Stimulated activated memory B cell treated with anti-CD40 and anti-IgM and Interleukin-4, amounts not matched to agents 10 μg/mL and 1 μg/mL and 100 μg/mL, for 72 hours (primary cell): Measurements from ENCODE around the gene PSME2.

Experiments used
- ATAC-seq: fragments of 150-1000 bp; cut with Tn5 transposase; 2 replicates; pipeline ENCODE4 v1.10.0; 2021
- H3K27ac Mint-ChIP-seq: one replicate; pipeline ENCODE4 v1.8.0; 2022; ENCODE audit warnings: mild to moderate bottlenecking, mixed read lengths
- H3K27me3 Mint-ChIP-seq: one replicate; pipeline ENCODE4 v1.8.0; 2022; ENCODE audit warnings: mixed read lengths
- H3K36me3 Mint-ChIP-seq: one replicate; pipeline ENCODE4 v1.8.0; 2022; ENCODE audit warnings: mixed read lengths
- H3K4me1 Mint-ChIP-seq: one replicate; pipeline ENCODE4 v1.8.0; 2022; ENCODE audit warnings: mixed read lengths
- H3K4me3 Mint-ChIP-seq: one replicate; pipeline ENCODE4 v1.8.0; 2022; ENCODE audit warnings: mild to moderate bottlenecking, moderate library complexity, mixed read lengths
- H3K9me3 Mint-ChIP-seq: one replicate; pipeline ENCODE4 v1.8.0; 2022; ENCODE audit warnings: mixed read lengths

The PSME2 gene

GRCh38 chr14:24146453-24146977 is at the start of gene PSME2:
Gene PSME2 (minus strand): TSS chr14:24146610. CDS start chr14:24146581, 29 bp downstream.
- peak within 1 kb of the TSS; percentile 83 for H3K27ac Mint-ChIP-seq
- peak; percentile 87 for ATAC-seq
- H3K9me3 Mint-ChIP-seq: no peaks in the 10 kb centered on the region
- peaks cover 46% of the 10 kb centered on the region for H3K36me3 Mint-ChIP-seq
- no peaks in the 10 kb centered on the region for H3K27me3 Mint-ChIP-seq
- H3K4me3 Mint-ChIP-seq: peak within 1 kb of the TSS; percentile 90
- H3K4me1 Mint-ChIP-seq: peaks cover 58% of the 10 kb centered on the region

- Mint-ChIP-seq H3K4me1 (peaks cover 59% of the 10 kb centered on the region), H3K27ac (peak within 1 kb of the TSS; percentile 100), H3K36me3 (peaks cover 34% of the 10 kb centered on the region), H3K4me3 (peak within 1 kb of the TSS; percentile 98), H3K27me3 (no peaks in the 10 kb centered on the region), H3K9me3 (peaks cover 2% of the 10 kb centered on the region)
- ATAC-seq: peak; percentile 95
Observed at GRCh38 chr14:24195186-24196070, 49.0 kb upstream of the PSME2 start, which contains the start of gene TM9SF1. Gene TM9SF1 (minus strand): TSS chr14:24195441. CDS start chr14:24195019, 422 bp downstream.

GRCh38 chr14:24194873-24195185 is 48.4 kb upstream of the PSME2 start:
- H3K36me3 Mint-ChIP-seq: peaks cover 35% of the 10 kb centered on the region
- peaks cover 59% of the 10 kb centered on the region for H3K4me1 Mint-ChIP-seq
- H3K9me3 Mint-ChIP-seq: peaks cover 2% of the 10 kb centered on the region
- ATAC-seq: no peak
- no peaks in the 10 kb centered on the region for H3K27me3 Mint-ChIP-seq
- H3K27ac Mint-ChIP-seq: peak overlapping the region; percentile 100
- H3K4me3 Mint-ChIP-seq: peak overlapping the region; percentile 98

- no peak for ATAC-seq
- no peaks in the 10 kb centered on the region for H3K27me3 Mint-ChIP-seq
- peak overlapping the region; percentile 98 for H3K4me3 Mint-ChIP-seq
- peaks cover 35% of the 10 kb centered on the region for H3K36me3 Mint-ChIP-seq
- H3K9me3 Mint-ChIP-seq: peaks cover 2% of the 10 kb centered on the region
- H3K4me1 Mint-ChIP-seq: peaks cover 59% of the 10 kb centered on the region
- peak overlapping the region; percentile 100 for H3K27ac Mint-ChIP-seq
Observed at GRCh38 chr14:24194186-24194872, 47.9 kb upstream of the PSME2 start.

GRCh38 chr14:24192933-24193332 is 46.5 kb upstream of the PSME2 start:
- peaks cover 58% of the 10 kb centered on the region for H3K4me1 Mint-ChIP-seq
- H3K27ac Mint-ChIP-seq: no peak overlapping the region
- no peaks in the 10 kb centered on the region for H3K9me3 Mint-ChIP-seq
- H3K36me3 Mint-ChIP-seq: peaks cover 28% of the 10 kb centered on the region
- H3K4me3 Mint-ChIP-seq: no peak overlapping the region
- H3K27me3 Mint-ChIP-seq: no peaks in the 10 kb centered on the region
- no peak for ATAC-seq

GRCh38 chr14:24190416-24190815 is 44.0 kb upstream of the PSME2 start:
- no peaks in the 10 kb centered on the region for H3K27me3 Mint-ChIP-seq
- H3K4me3 Mint-ChIP-seq: no peak overlapping the region
- peaks cover 39% of the 10 kb centered on the region for H3K36me3 Mint-ChIP-seq
- no peaks in the 10 kb centered on the region for H3K9me3 Mint-ChIP-seq
- no peak for ATAC-seq
- no peak overlapping the region for H3K27ac Mint-ChIP-seq
- peaks cover 57% of the 10 kb centered on the region for H3K4me1 Mint-ChIP-seq

GRCh38 chr14:24189460-24189859 is 43.0 kb upstream of the PSME2 start:
- no peak for ATAC-seq
- Mint-ChIP-seq H3K4me1 (peaks cover 47% of the 10 kb centered on the region), H3K4me3 (no peak overlapping the region), H3K27ac (peak overlapping the region; percentile 87), H3K36me3 (peaks cover 49% of the 10 kb centered on the region), H3K27me3 (no peaks in the 10 kb centered on the region), H3K9me3 (no peaks in the 10 kb centered on the region)

GRCh38 chr14:24189059-24189375 is 42.6 kb upstream of the PSME2 start:
- H3K36me3 Mint-ChIP-seq: peaks cover 50% of the 10 kb centered on the region
- peak overlapping the region; percentile 96 for H3K4me3 Mint-ChIP-seq
- H3K4me1 Mint-ChIP-seq: peaks cover 43% of the 10 kb centered on the region
- no peak for ATAC-seq
- H3K27ac Mint-ChIP-seq: peak overlapping the region; percentile 87
- H3K27me3 Mint-ChIP-seq: no peaks in the 10 kb centered on the region
- no peaks in the 10 kb centered on the region for H3K9me3 Mint-ChIP-seq

GRCh38 chr14:24188251-24189058 is 42.0 kb upstream of the PSME2 start, which contains the start of gene IPO4:
Gene IPO4 (minus strand): TSS chr14:24188816. CDS start chr14:24188787, 29 bp downstream.
- peaks cover 55% of the 10 kb centered on the region for H3K36me3 Mint-ChIP-seq
- ATAC-seq: peak; percentile 97

GRCh38 chr14:24187539-24187915 is 41.1 kb upstream of the PSME2 start:
- H3K36me3 Mint-ChIP-seq: peaks cover 60% of the 10 kb centered on the region
- H3K4me1 Mint-ChIP-seq: peaks cover 36% of the 10 kb centered on the region

More at GRCh38 chr14:24188251-24189058, 42.0 kb upstream of the PSME2 start, which contains the start of gene IPO4:
- no peaks in the 10 kb centered on the region for H3K9me3 Mint-ChIP-seq
- H3K27me3 Mint-ChIP-seq: no peaks in the 10 kb centered on the region
- H3K27ac Mint-ChIP-seq: peak within 1 kb of the TSS; percentile 87
- H3K4me3 Mint-ChIP-seq: peak within 1 kb of the TSS; percentile 96
- H3K4me1 Mint-ChIP-seq: peaks cover 40% of the 10 kb centered on the region

GRCh38 chr14:24186831-24187538 is 40.6 kb upstream of the PSME2 start:
- no peak for ATAC-seq
- Mint-ChIP-seq H3K36me3 (peaks cover 60% of the 10 kb centered on the region), H3K27me3 (no peaks in the 10 kb centered on the region), H3K4me3 (peak overlapping the region; percentile 62), H3K9me3 (no peaks in the 10 kb centered on the region), H3K4me1 (peaks cover 31% of the 10 kb centered on the region), H3K27ac (peak overlapping the region; percentile 87)

More at GRCh38 chr14:24187539-24187915, 41.1 kb upstream of the PSME2 start:
- H3K4me3 Mint-ChIP-seq: peak overlapping the region; percentile 96
- H3K27ac Mint-ChIP-seq: peak overlapping the region; percentile 87
- H3K9me3 Mint-ChIP-seq: no peaks in the 10 kb centered on the region
- H3K27me3 Mint-ChIP-seq: no peaks in the 10 kb centered on the region
- ATAC-seq: no peak

- no peak overlapping the region for H3K4me3 Mint-ChIP-seq
- H3K9me3 Mint-ChIP-seq: no peaks in the 10 kb centered on the region
- H3K27me3 Mint-ChIP-seq: no peaks in the 10 kb centered on the region
- no peak overlapping the region for H3K27ac Mint-ChIP-seq
- peaks cover 25% of the 10 kb centered on the region for H3K4me1 Mint-ChIP-seq
- no peak for ATAC-seq
- H3K36me3 Mint-ChIP-seq: peaks cover 63% of the 10 kb centered on the region
Observed at GRCh38 chr14:24185741-24186140, 39.3 kb upstream of the PSME2 start.

GRCh38 chr14:24185026-24185425 is 38.6 kb upstream of the PSME2 start:
- H3K36me3 Mint-ChIP-seq: peaks cover 64% of the 10 kb centered on the region
- no peak for ATAC-seq
- H3K4me1 Mint-ChIP-seq: peaks cover 25% of the 10 kb centered on the region
- no peaks in the 10 kb centered on the region for H3K27me3 Mint-ChIP-seq
- no peak overlapping the region for H3K27ac Mint-ChIP-seq
- no peaks in the 10 kb centered on the region for H3K9me3 Mint-ChIP-seq
- H3K4me3 Mint-ChIP-seq: no peak overlapping the region
